HG02970 (cell line): ENCODE measurements around the gene CHIA.
"Not testable (repeated sequence)": the region's sequence is repeated elsewhere in the genome, so short reads cannot be mapped to it uniquely, and the experiment has no call there.

ENCODE experiments used
- ATAC-seq: cut with Tn5 transposase; IDR thresholded peaks from one replicate; pipeline ENCODE4 v1.9.1; 2021; ENCODE audit warnings: mild to moderate bottlenecking, moderate library complexity, moderate number of reproducible peaks; ENCODE audit not compliant: unreplicated experiment, low FRiP score

Gene CHIA

DNA sequence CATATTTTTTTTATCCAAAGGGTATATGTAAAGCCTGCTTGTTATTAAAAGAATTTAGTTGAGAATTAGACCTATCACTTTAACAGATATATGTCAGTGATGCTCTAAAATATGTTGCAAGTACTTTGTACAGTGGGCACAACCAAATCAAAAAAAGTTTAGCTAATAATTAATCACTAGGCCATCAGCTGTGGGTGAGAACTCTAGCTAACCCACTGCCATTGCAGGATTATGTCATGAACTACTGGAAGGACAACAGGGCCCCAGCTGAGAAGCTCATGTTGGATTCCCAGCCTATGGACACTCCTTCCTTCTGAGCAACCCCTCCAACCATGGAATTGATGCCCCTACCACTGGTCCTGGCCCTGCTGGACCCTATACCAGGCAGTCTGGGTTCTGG is 6.8 kb upstream of the CHIA start:
- ATAC-seq, result no peak

DNA sequence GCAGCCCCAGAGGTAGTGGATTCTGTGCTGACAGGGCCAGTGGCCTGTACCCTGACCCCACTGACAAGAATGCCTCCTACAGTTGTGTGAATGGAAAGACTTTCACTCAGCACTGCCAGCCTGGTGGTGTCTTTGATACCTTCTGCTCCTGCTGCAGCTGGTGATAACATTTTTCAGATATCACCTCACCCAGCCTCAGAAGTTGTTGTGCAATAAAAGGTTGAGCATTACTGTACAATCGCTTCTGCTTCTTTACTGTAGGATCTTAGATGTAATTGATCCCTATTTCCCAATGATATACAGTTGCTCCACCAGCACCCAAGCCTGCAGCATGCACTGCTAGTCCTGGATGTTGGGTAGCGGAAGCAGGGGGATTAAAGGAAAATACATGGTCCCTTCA is 4.8 kb upstream of the CHIA start:
- ATAC-seq, result no peak

DNA sequence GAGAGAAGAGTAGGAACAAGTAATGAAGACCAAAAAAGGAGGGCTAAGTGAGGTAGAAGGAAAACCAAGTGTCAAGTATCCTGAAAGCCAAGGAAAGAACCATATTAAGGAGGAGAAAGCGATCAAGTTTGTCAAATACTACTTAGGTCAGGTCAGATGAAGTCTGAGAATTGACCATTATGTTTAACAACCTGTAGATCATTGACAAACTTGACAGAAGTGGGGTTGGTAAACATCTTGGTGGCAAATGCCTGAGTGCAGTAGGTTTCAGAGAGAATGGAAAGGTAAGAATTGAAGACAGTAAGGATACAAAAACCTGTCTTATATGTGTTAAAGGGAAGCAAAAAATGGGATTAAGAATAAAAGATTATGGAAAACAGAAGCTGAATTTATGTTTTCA is 3.7 kb upstream of the CHIA start:
- no peak for ATAC-seq

DNA sequence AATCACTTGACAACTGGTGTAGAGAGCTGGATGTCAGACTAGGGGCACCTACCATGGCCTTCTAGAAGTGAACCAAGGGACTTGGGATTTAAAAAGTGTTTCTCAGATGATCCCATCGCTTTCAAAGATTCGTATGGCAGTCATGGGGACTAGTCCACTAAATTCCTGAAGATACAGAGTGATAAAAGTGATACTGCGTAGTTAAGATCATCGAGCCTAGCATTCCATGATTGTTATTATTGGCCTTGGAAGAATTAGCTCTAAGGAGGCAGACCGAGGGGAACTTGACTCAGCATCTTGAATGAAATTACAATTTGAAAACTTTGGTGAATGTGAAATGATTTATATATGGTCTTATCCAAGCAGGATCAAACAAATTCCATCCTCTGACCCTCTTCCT is 1.3 kb upstream of the CHIA start:
- ATAC-seq, result no peak

DNA sequence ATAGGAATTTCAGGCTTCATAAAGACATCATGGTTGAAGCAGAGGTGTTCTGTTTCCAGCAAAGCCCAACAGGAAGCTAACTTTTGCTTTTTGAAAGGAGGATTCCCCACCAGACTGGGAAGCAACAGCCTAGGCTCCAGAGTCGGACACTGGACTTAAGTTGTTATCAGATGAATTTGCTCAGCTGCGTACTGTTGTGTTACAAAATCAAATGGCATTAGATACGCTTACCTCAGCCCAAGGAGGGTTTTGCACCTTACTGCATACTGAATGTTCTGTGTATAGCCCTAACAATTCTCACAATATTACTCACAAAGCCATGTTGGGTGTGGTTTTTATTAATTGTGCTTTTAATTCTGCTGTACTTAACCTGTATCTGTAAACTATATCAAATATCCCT is 547 bp upstream of the CHIA start:
- no peak for ATAC-seq

DNA sequence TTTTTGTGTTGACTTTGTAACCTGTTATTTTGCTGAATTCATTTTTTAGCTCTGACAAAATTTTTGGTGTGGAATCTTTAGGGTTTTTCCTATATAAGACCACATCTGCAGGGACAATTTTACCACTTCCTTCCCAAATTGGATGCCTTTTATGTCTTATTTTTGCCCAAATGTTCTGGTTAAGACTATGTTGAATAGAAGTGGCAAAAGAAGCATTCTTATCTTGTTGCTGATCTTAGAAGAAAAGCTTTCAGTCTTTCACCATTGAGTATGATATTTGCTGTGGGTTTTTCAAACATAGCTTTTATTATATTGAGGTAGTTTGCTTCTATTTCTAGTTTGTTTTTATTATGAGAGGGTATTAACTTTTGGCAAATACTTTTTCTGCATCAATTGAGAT is 3.7 kb downstream of the CHIA start:
- no peak for ATAC-seq

DNA sequence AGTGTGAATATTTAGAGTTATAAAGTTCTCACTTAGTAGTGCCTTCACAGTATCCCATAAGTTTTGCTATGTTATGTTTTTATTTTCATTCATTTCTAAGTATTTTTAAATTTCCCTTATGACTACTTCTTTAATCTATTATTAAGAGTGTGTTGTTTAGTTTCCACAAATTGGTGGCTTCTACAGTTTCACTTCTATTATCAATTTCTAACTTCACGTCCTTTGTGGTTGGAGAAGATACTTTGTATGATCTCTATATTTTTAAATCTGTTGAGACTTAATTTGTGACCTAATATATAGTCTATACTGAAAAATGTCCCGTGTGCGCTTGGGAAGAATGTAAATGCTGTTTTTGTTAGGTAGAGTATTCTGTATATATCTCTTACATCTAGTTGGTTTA is 11.7 kb downstream of the CHIA start:
- no peak for ATAC-seq

DNA sequence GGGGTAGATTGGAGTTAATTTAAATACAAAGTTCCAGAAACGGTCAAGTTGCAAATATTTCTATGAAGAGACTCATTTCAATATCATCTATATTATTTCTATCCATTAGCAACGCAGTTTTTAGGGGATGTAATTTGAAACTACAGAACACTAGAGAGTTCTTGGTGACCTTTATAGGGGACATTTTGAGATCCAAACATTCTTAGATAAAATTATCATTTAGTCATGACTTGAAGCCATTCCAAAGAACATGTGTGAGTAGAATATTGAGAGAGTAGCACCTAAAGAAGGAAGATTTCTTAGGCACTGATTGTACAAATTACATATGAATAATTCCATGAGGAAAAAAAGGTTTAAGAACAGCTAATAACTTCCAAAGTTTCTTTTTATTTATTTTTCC is 19.0 kb downstream of the CHIA start:
- ATAC-seq, result no peak

DNA sequence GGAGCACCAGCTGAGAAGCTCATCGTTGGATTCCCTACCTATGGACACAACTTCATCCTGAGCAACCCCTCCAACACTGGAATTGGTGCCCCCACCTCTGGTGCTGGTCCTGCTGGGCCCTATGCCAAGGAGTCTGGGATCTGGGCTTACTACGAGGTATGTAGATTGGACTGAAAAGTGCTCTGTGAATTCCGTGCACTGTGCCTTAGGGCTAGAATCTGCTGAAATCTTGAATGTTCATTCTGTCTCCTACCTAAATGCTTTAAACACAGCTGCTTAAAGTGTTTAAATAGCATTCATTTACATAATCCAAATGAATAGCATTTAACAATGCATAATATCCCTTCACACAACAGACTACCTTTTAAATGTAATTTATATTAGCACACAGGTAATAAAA is 27.9 kb downstream of the CHIA start:
- no peak for ATAC-seq

DNA sequence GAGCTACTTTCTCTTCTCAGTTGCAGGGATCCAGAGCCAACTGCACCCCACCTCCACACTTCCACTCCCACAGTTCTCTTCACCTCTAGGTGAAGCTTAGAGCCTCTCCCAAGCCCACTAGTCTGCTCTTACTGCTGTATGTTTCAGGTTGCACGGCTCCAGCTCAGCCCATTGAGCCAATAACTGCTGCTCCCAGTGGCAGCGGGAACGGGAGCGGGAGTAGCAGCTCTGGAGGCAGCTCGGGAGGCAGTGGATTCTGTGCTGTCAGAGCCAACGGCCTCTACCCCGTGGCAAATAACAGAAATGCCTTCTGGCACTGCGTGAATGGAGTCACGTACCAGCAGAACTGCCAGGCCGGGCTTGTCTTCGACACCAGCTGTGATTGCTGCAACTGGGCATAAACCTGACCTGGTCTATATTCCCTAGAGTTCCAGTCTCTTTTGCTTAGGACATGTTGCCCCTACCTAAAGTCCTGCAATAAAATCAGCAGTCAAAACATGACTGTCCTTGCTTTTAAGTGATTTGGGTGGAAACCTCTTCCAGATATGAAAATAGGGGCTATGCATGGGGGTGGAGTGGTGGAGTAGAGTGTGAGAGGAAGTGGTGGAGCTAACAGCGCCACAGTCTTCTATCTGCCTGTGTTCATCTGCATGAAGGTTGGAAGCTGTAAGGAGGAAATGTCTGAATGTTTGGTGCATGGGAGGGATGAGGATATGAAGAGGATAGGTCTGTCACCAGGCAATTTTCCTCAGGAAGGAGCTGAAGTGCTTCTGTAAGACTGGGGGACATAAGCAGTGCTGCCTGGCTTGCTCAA is 29.6 kb downstream of the CHIA start:
- no peak for ATAC-seq

DNA sequence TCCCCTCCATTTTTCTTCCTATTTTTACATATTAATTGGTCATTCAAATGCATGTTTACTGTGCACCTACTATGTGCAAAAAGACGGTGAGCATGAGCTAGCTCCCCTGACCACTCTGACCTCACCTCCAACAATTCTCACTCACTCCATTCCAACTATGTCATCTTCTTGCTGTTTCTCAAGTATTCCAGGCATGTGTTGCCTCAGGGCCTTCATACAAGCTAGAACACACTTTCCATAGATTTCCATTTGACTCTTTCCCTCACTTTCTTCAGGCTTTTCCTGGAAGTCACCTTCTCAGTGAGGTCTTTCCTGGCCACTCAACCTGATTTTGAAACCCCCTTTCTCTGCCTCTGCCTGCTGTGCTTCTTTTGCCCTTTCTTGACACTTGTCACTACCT is 32.6 kb downstream of the CHIA start:
- ATAC-seq, result no peak

DNA sequence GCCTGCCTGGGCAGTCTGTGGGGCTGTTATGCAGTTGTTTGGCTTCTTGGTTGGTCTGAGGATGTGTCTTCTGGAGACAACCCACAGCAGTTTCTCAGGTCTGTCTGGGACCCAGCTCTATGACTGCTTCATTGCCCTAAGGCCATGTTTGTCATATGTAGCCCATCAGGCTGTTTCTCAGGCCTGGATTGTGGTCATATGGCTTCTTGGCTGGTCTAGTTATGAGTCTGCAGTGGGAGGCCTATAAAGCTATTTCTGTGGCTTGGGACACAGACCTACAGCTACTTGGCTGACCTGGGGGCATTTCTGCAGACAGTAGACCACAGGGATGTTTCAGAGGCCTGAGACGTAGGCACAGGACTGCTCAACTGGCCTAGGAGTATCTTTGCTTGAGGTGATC is 41.5 kb downstream of the CHIA start:
- ATAC-seq, result no peak

DNA sequence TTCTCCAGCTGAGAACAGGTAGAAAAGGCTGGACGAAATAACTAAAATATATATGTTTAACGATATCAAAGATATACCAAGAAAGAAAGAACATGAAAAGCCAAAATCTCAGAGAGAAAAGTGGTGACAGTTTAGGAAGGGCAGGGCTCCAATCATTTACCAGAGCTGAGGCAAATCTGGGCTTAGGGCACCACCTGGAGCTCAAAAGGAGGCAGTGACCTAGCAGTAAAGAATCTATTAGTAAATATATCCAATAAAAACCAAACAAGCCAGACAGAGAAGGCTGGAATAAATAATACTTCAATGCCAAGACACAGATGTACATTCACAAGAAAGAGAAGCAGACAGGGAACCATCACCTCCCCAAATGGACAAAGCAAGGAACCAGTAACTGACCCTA is 43.5 kb downstream of the CHIA start:
- ATAC-seq, result no peak

DNA sequence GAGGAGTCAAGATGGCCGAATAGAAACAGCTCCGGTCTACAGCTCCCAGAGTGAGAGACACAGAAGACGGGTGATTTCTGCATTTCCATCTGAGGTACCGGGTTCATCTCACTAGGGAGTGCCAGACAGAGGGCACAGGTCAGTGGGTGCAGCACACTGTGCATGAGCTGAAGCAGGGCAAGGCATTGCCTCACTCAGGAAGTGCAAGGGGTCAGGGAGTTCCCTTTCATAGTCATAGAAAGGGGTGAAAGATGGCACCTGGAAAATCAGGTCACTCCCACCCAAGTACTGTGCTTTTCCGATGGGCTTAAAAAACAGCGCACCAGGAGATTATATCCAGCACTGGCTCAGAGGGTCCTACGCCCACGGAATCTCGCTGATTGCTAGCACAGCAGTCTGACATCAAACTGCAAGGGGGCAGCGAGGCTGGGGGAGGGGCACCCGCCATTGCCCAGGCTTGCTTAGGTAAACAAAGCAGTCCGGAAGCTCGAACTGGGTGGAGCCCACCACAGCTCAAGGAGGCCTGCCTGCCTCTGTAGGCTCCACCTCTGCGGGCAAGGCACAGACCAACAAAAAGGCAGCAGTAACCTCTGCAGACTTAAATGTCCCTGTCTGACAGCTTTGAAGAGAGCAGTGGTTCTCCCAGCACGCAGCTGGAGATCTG is 44.7 kb downstream of the CHIA start:
- ATAC-seq, result not testable (repeated sequence)

DNA sequence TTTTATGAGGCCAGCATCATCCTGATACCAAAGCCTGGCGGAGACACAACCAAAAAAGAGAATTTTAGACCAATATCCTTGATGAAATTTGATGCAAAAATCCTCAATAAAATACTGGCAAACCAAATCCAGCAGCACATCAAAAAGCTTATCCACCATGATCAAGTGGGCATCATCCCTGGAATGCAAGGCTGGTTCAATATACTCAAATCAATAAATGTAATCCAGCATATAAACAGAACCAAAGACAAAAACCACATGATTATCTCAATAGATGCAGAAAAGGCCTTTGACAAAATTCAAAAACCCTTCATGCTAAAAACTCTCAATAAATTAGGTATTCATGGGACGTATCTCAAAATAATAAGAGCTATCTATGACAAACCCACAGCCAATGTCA is 48.2 kb downstream of the CHIA start:
- ATAC-seq, result not testable (repeated sequence)

DNA sequence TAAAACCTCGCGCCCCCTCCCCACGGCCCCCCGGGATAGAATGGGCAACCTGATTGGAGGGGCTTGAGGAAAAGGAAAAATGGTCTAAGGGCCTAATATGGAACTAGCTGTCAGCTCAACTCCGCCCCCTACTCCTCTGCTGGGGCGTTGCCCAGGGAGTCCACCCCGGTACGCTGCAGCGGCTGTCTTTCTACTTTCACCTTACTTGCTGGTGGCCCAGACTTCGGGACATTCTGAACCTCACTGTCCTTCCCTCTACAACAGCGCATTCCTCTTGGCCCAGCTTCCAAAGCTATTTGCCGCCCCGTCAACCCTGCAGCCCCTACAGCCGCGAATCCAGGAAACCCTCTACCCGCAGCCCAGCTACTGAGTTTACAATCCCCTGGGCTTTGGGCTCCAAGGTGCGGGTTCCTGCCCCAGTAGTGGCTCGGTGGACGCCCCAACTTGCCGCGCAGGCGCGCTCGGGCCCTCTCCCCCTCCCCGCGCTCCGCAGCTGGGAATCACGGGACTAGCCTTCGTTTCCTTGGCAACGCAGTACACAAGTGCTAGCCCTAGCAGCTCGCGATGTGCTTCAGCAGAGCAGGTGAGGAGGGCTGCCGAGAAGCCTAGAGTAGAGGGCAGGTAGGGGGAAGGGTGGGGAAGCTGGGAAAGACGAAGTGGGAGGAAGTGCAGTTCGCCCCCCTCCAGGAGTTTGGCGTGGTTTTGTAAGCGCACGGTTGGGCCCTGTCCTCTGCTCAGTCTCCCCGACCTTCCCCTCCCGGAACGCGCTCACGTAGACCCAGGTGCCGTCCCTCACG is 55.6 kb downstream of the CHIA start:
- ATAC-seq, result peak; percentile 88

DNA sequence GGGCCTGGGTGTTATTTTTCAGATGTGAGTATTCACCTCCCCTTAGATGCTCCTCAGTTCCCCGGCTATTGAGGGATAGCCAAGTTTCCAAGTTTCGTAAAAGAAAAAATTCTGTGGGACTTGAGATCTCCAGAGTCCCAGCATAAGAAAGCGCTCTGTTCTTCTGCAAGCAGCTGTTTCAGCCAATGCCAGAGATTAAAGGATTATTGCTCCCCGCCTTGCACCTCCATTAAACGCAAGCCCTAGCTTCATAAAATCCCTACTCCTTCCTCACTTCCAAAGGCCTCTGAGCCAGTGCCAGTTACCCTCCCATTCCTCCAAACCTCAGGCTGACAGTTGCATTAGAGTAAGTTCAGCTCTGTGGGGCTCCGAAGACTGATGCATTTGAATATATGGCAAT is 56.4 kb downstream of the CHIA start:
- no peak for ATAC-seq

DNA sequence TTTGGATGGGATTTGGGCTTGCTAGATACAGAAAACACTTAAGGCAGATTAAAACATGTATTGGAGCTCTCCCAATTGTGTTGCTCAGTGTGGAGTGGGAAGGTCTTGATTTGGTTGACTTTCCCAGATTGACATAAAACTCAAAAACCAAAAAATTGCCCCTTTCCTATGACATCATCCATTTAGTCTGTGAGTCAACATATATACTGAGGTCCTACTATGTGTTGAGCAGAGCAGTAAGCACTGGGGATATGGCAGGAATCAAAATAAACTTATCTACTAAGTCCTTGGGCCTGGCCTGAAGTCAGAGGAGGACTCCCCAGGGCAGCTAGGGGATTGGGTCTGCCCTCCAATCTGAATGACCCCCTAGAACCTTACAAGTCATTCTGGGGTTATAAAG is 61.0 kb downstream of the CHIA start:
- no peak for ATAC-seq

DNA sequence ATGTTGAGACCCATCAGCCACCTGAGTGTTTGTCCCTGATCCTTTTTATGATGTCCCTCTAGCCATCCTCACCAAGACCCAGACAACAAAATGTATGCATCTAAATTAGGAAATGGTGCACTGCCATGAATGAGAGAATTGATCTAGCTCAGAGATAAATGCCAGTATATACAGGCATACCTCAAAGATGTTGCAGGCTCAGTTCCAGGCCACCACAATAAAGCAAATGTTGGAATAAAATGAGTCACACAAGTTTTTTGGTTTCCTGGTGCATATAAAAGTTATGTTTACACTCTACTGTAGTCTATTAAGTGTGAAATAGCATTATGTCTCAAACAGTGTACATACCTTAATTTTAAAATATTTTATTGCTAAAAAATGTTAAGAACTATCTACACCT is 63.9 kb downstream of the CHIA start:
- no peak for ATAC-seq

DNA sequence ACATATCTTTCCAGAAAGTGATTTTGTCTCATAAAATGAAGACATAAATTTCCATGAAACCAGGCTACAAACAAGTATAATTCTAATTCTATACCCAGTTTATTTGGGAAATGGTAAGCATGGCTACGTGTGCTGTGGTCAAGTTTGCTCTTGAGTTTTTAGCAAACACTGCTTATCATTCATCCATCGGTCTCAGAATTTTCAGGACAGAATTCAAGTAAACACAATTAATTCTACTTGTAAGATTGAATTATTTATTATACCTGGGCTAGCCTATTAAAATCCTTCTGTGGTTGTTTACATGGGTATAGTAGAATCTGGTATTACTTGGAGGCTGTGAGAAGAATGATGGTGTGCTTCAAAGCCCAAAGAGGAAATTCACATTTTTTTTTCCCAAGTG is 68.3 kb downstream of the CHIA start:
- ATAC-seq, result no peak

DNA sequence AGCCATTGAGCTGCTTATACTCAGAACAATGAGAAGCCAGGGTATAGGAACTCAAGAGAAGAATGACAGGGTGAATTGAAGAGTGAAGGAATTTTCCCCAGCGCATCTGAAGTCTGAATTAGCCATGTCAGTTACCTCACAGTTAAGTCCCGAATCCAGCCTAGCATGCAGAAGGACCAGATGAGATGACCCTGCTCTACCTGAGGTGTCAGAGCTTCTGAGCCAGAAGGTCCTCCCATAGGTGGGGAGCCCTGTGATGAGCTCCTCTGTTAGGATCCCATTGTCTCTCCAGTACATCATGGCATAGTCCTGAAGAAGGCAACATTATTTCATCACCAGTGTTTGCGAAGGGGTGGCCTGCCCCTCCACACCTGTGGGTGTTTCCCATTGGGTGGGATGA is 68.7 kb downstream of the CHIA start:
- no peak for ATAC-seq
